SK-N-SH (cell line): ENCODE results near the gene ADAMTS19. TPM values are rescaled to one million over a fixed set of nuclear protein-coding genes. Genes with fewer than 3 reads are reported as not detected.

Experiments
- CTCF ChIA-PET: fragments of 300-600, 350-600 bp; formaldehyde crosslinking; extraction: SDS; loops from one replicate; lab custom pipeline; 2021; lab: Yijun Ruan, JAX
- POLR2A ChIA-PET: fragments of 350-600 bp; sonication (Branson Sonifier 250); formaldehyde crosslinking; extraction: SDS; loops from one replicate; lab custom pipeline; 2020; ENCODE audit warnings: antibody characterized with exemption, inconsistent platforms; lab: Yijun Ruan, JAX
- DNase-seq: peaks from one replicate; pipeline ENCODE4 v3.0.0; 2012
- H2AFZ ChIP-seq: fragments of 200-600 bp; sonication (generic); 2 replicates; pipeline ENCODE4 v1.8.1; 2016; ENCODE audit warnings: antibody characterized with exemption, mild to moderate bottlenecking, low read depth
- H3F3A ChIP-seq: fragments of 200-600 bp; sonication (generic); replicated peaks from 2 replicates; pipeline ENCODE3; 2016; ENCODE audit warnings: antibody characterized with exemption, mild to moderate bottlenecking; ENCODE audit not compliant: insufficient read depth
- H3K27ac ChIP-seq, 2 experiments: fragments of 200-500 bp in 1 of 2; fragments of 200-600 bp in 1 of 2; sonication (Bioruptor generic) in 1 of 2; sonication (generic), shearing (Covaris generic) in 1 of 2; 2 replicates each; pipeline versions ENCODE4 v1.5.1 to v1.6.1; 2014 to 2016; ENCODE audit warnings: low read depth in 2 of 2, inconsistent platforms in 1 of 2, low read length in 1 of 2, mild to moderate bottlenecking in 1 of 2, mixed read lengths in 1 of 2
- H3K27me3 ChIP-seq: fragments of 200-600 bp; sonication (generic), shearing (Covaris generic); 2 replicates; pipeline ENCODE4 v1.6.1; 2016; ENCODE audit warnings: mixed run types; ENCODE audit not compliant: insufficient read depth
- H3K36me3 ChIP-seq, 2 experiments: fragments of 200-500 bp in 1 of 2; fragments of 200-600 bp in 1 of 2; sonication (Bioruptor generic) in 1 of 2; sonication (generic) in 1 of 2; replicated peaks in 1 of 2; 2 replicates each; pipeline versions ENCODE3 to v1.5.1; 2014 to 2016; ENCODE audit warnings: low read length in 1 of 2, mild to moderate bottlenecking in 1 of 2; ENCODE audit not compliant: insufficient read depth in 2 of 2, control insufficient read depth in 1 of 2
- H3K4me1 ChIP-seq, 2 experiments: fragments of 200-500 bp in 1 of 2; fragments of 200-600 bp in 1 of 2; sonication (Bioruptor generic) in 1 of 2; sonication (generic), shearing (Covaris generic) in 1 of 2; 2 replicates each; pipeline versions ENCODE4 v1.5.1 to v1.6.1; 2014 to 2016; ENCODE audit warnings: low read depth in 1 of 2, low read length in 1 of 2, mixed run types in 1 of 2; ENCODE audit not compliant: insufficient read depth in 2 of 2, control insufficient read depth in 1 of 2
- H3K4me2 ChIP-seq: fragments of 200-600 bp; sonication (generic), shearing (Covaris generic); 2 replicates; pipeline ENCODE4 v1.6.1; 2017; ENCODE audit warnings: mixed run types
- H3K4me3 ChIP-seq, 2 experiments: fragments of 200-500 bp in 1 of 2; fragments of 200-600 bp in 1 of 2; sonication (Bioruptor generic) in 1 of 2; sonication (generic), shearing (Covaris generic) in 1 of 2; 2 replicates each; pipeline versions ENCODE4 v1.5.1 to v1.8.1; 2014 to 2016; ENCODE audit warnings: low read depth in 2 of 2, inconsistent platforms in 1 of 2, low read length in 1 of 2, mild to moderate bottlenecking in 1 of 2, mixed read lengths in 1 of 2, moderate library complexity in 1 of 2
- H3K79me2 ChIP-seq: fragments of 200-600 bp; sonication (generic); 2 replicates; pipeline ENCODE4 v1.8.1; 2017; ENCODE audit warnings: mild to moderate bottlenecking; ENCODE audit not compliant: insufficient read depth
- H3K9ac ChIP-seq: fragments of 200-600 bp; sonication (generic); 2 replicates; pipeline ENCODE4 v1.6.1; 2017; ENCODE audit warnings: mixed run types
- H3K9me2 ChIP-seq: fragments of 200-600 bp; sonication (generic); 2 replicates; pipeline ENCODE4 v1.6.1; 2017; ENCODE audit warnings: mixed run types
- H3K9me3 ChIP-seq: fragments of 200-600 bp; sonication (generic); 2 replicates; pipeline ENCODE4 v1.6.1; 2017; ENCODE audit warnings: mixed run types, mild to moderate bottlenecking, moderate library complexity
- H4K20me1 ChIP-seq: fragments of 200-600 bp; sonication (generic); 2 replicates; pipeline ENCODE4 v1.6.1; 2017; ENCODE audit warnings: mild to moderate bottlenecking, mixed run types; ENCODE audit not compliant: insufficient read depth
- CHD2 ChIP-seq: fragments of 150-350 bp; IDR thresholded peaks from 2 replicates; pipeline ENCODE4 v1.6.1; 2018; ENCODE audit warnings: low read length; ENCODE audit not compliant: partially characterized antibody
- EP300 ChIP-seq, 2 experiments: IDR thresholded peaks; 2 replicates each; pipeline versions ENCODE4 v1.4.0 to v1.6.1; 2012; ENCODE audit warnings: borderline replicate concordance in 1 of 2, low read depth in 1 of 2, low read length in 1 of 2
- FOXM1 ChIP-seq: IDR thresholded peaks from 2 replicates; pipeline ENCODE4 v1.4.0; 2012; ENCODE audit warnings: low read depth, mild to moderate bottlenecking
- GABPA ChIP-seq: IDR thresholded peaks from 2 replicates; pipeline ENCODE4 v1.4.0; 2012; ENCODE audit warnings: low read depth, mild to moderate bottlenecking
- GATA2 ChIP-seq: sonication (generic); formaldehyde crosslinking; IDR thresholded peaks from 2 replicates; pipeline ENCODE4 v1.5.0; 2020; ENCODE audit warnings: mild to moderate bottlenecking, missing genetic modification reagents
- IRF3 ChIP-seq: fragments of 150-350 bp; IDR thresholded peaks from 2 replicates; pipeline ENCODE4 v1.6.1; 2016; ENCODE audit warnings: mild to moderate bottlenecking, low read depth, low read length
- JUND ChIP-seq: IDR thresholded peaks from 2 replicates; pipeline ENCODE4 v1.4.0; 2012
- MXI1 ChIP-seq: IDR thresholded peaks from 2 replicates; pipeline ENCODE4 v1.6.1; 2012; ENCODE audit warnings: mild to moderate bottlenecking, low read depth, low read length, improper control_type of control experiment
- RCOR1 ChIP-seq: fragments of 150-350 bp; IDR thresholded peaks from 2 replicates; pipeline ENCODE4 v1.6.1; 2017; ENCODE audit warnings: antibody characterized with exemption, low read length
- RFX5 ChIP-seq: IDR thresholded peaks from 2 replicates; pipeline ENCODE4 v1.6.1; 2012; ENCODE audit warnings: mild to moderate bottlenecking, improper control_type of control experiment, low read length
- RXRA ChIP-seq: IDR thresholded peaks from 2 replicates; pipeline ENCODE4 v1.4.0; 2012; ENCODE audit warnings: low read depth, mild to moderate bottlenecking, borderline replicate concordance
- SIN3A ChIP-seq: IDR thresholded peaks from 2 replicates; pipeline ENCODE4 v1.6.1; 2012; ENCODE audit warnings: low read depth, mild to moderate bottlenecking, low read length, moderate library complexity, borderline replicate concordance
- TCF12 ChIP-seq: IDR thresholded peaks from 2 replicates; pipeline ENCODE4 v1.4.0; 2012
- USF1 ChIP-seq: IDR thresholded peaks from 2 replicates; pipeline ENCODE4 v1.4.0; 2012; ENCODE audit warnings: low read depth, borderline replicate concordance
- ZBTB33 ChIP-seq: IDR thresholded peaks from 2 replicates; pipeline ENCODE4 v1.4.0; 2012; ENCODE audit warnings: low read depth, borderline replicate concordance
- WGBS: methylation state at CpG from one replicate; pipeline ENCODE4 v1.1.6; 2017; ENCODE audit warnings: low lambda C conversion rate; 5-methylcytosine and 5-hydroxymethylcytosine counted together
- polyA plus RNA-seq, 3 experiments: library from polyadenylated mRNA; depleted of rRNA; stranded (reverse); fragments of >200 nt; gene quantifications; 2 replicates each; pipeline ENCODE4 v1.2.3, GENCODE V29; 2012

ADAMTS19 gene
- polyA plus RNA-seq, 1 of the 3 experiments (the other 2 are of a cell fraction), result 0.10 TPM

- Histone ChIP-seq H3K27ac (no peak overlapping the region), H3K27me3 (no peaks in the 10 kb centered on the region), H3K4me1 (no peaks in the 10 kb centered on the region), H3K4me3 (no peak overlapping the region), H3F3A (no peaks in the 10 kb centered on the region), H3K79me2 (no peaks in the 10 kb centered on the region), H3K9me3 (no peaks in the 10 kb centered on the region), H2AFZ (no peak overlapping the region), H3K4me2 (no peak overlapping the region), H3K36me3 (no peaks in the 10 kb centered on the region), H3K9me2 (no peaks in the 10 kb centered on the region; the same call in 1 of the 2 replicates), H4K20me1 (no peaks in the 10 kb centered on the region), H3K9ac (no peak overlapping the region)
- no peak for TF ChIP-seq MXI1
- no peak for TF ChIP-seq RXRA
- TF ChIP-seq GATA2 (CRISPR knock-in tag), result no peak
- TF ChIP-seq SIN3A, result no peak
- no peak for TF ChIP-seq TCF12
- TF ChIP-seq EP300 (IDR thresholded peaks at IDR 0.05; ENCODE audit: borderline replicate concordance in 1 of 2, low read depth in 1 of 2, low read length in 1 of 2), result no peak
- no peak for TF ChIP-seq ZBTB33
- no peak for TF ChIP-seq USF1
- TF ChIP-seq RFX5, result no peak
- TF ChIP-seq FOXM1, result no peak
- no peak for TF ChIP-seq IRF3
- POLR2A ChIA-PET, result no interaction called here
- DNase-seq, result no peak
- CTCF ChIA-PET, result interaction anchor here (0.9 kb wide), 1 partner anchor 109 kb away, joined by 3 read pairs; no protein-coding TSS in a partner anchor
- WGBS, result 0% methylated on average over 1 of the region's 1 CpG
Measured at GRCh38 chr5:129658801-129659200, 198.7 kb downstream of the ADAMTS19 start.

GRCh38 chr5:129661366-129662035 is 201.4 kb downstream of the ADAMTS19 start:
- no peaks in the 10 kb centered on the region; the same call in 1 of the 2 replicates for H3K9me2 ChIP-seq
- H3K36me3 ChIP-seq, result no peaks in the 10 kb centered on the region
- ChIA-PET POLR2A (no interaction called here), CTCF (interaction anchor here (1.0 to 1.4 kb wide), 2 partner anchors 45 to 107 kb away, joined by 3 read pairs; no protein-coding TSS in a partner anchor)
- no peaks in the 10 kb centered on the region for H4K20me1 ChIP-seq
- H3K4me1 ChIP-seq, result no peaks in the 10 kb centered on the region
- DNase-seq, result no peak
- H3K4me3 ChIP-seq, result no peak overlapping the region
- TF ChIP-seq GABPA (no peak), EP300 (IDR thresholded peaks at IDR 0.05; ENCODE audit: borderline replicate concordance in 1 of 2, low read depth in 1 of 2, low read length in 1 of 2) (no peak), JUND (no peak), CHD2 (no peak), RCOR1 (no peak)
- no peak overlapping the region for H3K27ac ChIP-seq
- whole genome bisulfite sequencing, result 19% methylated on average over 6 of the region's 6 CpGs
- H2AFZ ChIP-seq, result no peak overlapping the region
- no peaks in the 10 kb centered on the region for H3K27me3 ChIP-seq
- H3K9me3 ChIP-seq, result no peaks in the 10 kb centered on the region
- no peak overlapping the region for H3K9ac ChIP-seq
- no peaks in the 10 kb centered on the region for H3F3A ChIP-seq
- no peaks in the 10 kb centered on the region for H3K79me2 ChIP-seq
- H3K4me2 ChIP-seq, result no peak overlapping the region
